HG03280 (cell line): Measurements from ENCODE around the gene JAM3.

Source experiments
- ATAC-seq: cut with Tn5 transposase; IDR thresholded peaks from one replicate; pipeline ENCODE4 v1.9.1; 2021; ENCODE audit warnings: mild to moderate bottlenecking, moderate library complexity; ENCODE audit not compliant: unreplicated experiment

The JAM3 gene

GRCh38 chr11:134038897-134039470 is 29.9 kb upstream of the JAM3 start:
- no peak for ATAC-seq

DNA sequence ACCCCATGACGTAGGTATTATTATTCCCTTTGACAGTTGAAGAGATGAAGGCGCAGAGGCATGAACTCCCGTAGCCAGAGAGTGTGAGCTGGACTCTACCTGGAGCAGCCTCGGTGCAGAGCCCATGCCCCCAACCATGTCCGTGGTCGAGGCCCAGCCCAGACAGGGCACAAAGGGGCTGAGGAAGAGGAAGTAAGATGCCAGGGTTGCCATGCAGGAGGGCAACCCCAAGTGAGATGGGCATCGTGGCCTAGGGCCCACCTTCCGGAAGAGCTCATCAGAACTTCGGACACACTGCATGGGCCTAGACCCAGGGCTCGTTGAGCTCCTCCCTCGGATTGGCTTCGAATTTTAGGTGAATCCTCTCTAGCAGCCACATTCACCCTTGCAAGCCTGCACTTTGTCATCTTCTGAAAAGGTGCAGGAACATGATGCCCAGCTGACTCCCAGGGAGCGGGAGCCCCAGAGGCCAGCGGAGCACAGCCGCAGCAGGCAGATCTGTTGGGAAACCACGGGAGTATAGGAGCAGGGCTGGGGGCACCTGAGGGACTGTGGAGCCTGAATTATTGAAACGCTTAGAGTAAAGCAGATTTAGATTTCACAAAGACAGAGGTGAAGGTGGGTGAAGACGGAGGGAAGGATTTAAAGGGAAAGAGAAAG is 29.0 kb upstream of the JAM3 start:
- no peak for ATAC-seq

DNA sequence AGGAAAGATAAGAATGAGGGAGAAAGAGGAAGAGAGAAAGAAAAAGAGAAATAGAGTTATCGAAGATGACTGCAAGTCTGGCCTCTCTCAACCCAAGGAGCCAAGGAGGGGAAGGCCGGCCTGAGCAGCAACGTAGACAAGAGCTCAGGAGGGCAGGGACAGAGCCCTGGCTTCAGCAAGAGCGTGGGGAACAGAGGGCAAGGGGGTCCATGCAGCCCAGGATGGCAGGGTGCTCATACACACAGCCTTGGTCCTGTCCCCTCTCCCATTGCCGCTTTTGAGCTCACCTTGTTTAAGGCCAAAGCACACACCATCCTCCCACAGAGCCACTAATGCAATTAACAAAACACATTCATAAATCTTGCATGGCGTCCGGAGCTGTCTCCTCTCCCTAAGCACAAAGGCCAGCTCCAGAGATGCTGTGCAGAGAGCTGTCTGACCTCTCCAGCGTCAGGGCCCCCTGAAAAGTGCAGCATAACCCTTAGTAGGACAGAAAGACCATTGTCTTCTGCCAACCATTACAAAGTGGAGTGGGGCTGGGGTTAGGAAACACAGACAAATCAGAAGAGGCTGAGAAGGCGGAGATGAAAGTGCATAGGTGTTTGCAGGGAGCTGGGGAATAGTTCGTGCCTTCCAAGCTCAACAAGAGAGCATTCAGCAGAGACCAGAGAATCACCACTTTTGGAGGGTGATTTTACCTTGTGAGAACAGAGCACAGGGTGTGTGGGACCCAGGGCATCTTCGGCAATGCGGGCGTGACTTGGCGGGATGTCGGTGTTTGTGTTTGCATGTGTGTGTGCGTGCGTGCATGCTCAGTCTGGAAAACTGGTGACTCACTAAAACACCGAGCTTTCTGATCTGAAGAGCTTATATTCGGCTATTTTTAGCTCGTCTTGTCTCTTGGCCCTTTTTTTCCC is 28.2 kb upstream of the JAM3 start:
- ATAC-seq = no peak

- no peak for ATAC-seq
Measured at GRCh38 chr11:134041349-134041748, 27.5 kb upstream of the JAM3 start.

DNA sequence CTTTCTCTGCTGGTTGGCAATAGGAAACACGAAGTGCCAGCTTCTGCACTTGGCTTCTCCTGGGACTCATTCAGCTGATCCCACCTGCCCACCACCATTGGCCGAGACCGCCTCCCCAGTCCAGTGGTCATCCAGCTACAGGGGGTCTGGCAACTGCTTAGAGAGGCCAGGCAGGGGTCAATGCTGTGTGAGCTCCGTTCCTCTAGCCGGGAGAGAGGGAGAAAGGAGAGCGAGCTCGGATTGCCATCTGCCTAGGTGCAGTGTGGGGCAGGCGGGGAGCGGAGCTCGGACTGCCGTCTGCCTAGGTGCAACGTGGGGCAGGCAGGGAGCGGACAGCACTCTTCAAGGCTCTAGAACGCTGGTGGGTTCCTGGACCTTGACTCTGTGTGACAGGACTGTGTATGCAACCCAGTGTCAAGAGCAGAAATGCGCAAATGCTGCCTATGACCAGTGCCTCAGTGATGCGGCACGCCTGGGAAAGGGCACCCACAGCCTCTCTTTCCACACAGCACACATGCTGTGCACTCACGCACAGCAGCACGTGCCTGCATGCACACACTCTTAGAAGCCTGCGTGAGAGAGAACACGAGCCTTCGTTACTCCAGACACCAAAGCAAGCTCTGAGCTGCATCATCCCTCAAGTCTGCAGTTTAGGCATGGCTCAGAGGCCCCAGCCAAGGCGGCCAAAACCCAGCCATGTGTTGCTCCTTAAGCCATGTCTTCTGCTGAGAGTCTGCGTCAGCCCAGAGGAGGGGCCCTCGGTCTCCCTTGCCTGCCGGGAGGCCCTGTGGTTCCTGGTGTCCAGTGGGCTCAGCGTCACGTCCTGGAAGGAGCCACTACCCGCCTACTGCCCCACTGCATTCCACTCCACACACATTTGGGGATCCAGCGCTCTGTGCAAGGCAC is 26.8 kb upstream of the JAM3 start:
- no peak for ATAC-seq

GRCh38 chr11:134043821-134044420 is 25.0 kb upstream of the JAM3 start:
- no peak for ATAC-seq

GRCh38 chr11:134044514-134045284 is 24.2 kb upstream of the JAM3 start:
- no peak for ATAC-seq

- no peak for ATAC-seq
Measured at GRCh38 chr11:134045799-134046635, 22.9 kb upstream of the JAM3 start.

DNA sequence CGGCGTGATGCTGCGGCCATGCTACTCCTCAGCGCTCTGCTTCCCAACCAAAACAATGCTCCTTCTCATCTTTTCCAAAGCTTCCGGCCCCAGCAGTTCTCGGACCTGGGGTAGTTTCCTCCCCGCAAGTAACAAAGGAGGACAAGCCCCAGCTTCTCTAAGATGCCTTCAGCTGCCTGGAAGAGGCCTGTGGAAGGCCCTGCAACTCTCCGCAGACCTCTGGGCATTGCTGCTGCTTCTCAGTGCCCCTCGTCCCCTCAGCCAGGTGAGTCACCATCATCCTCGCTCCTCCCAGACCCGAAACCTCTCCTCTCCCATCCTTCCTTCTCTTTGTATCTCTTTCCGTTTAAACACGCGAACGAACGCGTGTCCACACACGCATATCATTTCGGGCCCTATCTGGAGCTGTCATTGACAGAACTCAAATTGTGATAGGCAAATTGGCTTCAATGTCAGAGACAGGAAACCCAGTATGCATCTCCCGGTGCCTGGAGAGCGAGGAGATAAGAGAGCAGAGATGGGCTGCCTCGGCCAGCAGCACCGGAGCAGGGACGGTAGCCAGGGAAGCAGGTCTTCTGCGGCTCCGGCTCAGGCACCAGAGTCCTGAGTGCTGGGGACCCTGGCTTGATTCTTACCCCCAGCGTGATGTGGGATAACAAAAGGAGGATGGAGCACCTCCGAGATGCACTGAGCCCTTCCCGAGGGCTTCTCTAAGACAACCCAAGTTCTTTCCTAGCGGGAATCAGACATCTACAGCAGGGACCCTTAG is 22.0 kb upstream of the JAM3 start:
- no peak for ATAC-seq

DNA sequence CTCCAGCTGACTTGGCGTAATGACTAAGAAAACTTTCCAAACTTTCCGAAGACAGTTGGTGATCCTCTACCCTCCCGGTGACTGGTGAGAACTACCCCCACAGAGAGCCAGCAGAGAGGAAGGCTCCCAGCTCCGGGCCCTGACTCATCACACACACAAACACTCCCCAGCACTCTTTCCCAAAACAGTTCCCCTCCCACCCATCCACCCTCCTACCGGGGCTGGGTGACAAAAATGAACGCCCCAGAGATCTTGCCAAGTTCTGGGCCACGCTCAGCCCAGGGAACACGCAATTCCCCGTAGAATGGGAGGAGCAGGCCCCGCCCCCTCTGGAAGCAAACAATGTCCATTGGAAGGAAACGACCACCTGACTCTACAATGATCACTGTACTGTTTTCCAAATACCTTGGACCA is 21.3 kb upstream of the JAM3 start:
- no peak for ATAC-seq

DNA sequence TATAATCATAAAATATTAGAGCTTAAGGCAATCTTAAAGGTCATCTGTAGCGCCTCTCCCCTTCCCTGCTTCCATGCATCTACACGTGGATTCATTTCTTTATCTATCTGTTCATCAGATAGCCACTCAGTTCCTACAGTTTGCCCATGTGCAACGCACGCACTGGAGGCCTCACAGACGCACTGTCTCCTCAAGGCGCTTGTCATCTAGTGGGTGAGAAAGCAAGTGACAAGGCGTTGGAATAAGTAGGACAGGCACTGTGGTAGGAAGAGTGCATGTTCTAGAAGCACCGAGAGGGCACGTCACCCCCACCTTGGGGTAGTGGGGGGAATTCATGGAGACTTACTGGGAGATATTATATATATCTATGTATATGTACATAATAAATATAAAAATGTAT is 20.8 kb upstream of the JAM3 start:
- ATAC-seq = no peak

DNA sequence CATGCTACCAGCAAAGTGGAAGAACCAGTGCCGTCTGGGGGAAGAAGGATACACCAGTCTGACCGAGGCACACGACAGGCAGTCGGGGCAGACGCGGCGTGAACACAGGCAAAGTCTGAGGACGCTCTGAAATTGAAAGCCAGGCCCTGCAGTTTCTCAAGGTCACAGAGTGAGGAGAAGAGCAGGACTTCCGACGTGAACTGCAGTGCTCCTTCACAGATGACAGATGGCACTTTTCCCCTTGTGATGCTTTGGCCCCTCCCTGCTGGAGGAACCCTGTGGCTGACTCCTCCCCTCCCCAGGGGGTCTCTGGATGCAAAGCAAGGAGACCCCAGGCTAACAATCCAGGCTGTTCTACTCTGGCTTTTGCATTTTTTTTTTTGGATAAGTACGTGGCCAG is 19.6 kb upstream of the JAM3 start:
- ATAC-seq = no peak

DNA sequence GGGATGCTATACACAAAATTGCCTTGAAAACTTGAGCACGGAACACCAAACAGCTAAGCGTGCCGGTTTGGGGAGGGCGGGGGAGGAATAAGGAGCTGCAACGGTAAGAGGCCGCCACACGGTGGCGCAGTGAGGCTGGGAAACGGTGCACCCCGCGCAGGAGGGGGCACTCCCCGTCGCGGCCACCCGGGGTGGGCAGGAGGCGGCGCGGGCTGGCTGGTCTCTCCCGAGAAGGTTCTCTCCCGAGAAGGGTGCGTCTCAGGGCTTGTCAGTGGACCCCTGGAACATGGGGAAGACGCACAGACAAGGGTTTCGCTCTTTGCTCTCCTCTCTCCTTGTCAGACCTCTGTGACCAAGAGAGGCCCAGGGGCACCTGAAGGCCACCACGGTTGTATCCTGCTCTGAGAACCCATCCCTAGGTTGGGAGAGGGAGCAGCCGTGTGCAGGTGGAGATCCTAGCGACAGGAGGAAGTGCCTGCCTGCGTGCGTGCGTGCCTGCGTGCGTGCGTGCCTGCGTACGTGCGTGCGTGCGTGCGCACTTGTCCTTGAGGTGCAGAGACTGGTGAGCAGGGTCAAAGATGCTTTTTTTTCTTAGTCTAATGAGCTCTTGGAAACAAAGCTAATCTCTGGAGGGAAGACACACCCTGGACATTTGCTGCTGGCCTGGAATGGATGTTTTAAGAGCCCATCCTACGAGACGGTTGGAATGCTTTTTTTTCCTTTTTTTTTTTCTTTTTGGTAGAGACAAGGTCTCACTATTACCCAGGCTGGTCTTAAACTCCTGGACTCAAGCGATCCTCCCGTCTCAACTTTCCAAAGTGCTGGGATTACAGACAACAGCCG is 18.1 kb upstream of the JAM3 start:
- ATAC-seq = no peak

DNA sequence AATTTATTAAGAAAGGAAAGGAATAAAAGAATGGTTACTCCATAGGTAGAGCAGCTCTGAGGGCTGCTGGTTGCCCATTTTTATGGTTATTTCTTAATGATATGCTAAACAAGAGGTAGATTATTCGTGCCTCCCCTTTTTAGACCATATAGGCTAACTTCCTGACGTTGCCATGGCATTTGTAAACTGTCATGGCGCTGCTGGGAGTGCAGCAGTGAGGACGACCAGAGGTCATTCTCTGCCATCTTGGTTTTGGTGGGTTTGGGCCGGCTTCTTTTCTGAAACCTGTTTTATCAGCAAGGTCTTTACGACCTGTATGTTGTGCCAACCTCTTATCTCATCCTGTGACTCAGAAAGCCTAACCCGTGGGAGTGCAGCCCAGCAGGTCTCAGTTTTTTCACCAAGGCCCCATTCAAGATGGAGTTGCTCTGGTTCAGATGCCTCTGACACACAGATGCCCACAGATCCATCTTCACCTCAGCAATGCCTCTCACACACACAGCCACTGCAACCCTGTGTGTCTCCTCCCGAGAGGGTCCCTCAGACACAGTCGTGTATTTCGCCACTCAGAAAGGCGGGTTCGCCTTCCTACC is 16.4 kb upstream of the JAM3 start:
- no peak for ATAC-seq

DNA sequence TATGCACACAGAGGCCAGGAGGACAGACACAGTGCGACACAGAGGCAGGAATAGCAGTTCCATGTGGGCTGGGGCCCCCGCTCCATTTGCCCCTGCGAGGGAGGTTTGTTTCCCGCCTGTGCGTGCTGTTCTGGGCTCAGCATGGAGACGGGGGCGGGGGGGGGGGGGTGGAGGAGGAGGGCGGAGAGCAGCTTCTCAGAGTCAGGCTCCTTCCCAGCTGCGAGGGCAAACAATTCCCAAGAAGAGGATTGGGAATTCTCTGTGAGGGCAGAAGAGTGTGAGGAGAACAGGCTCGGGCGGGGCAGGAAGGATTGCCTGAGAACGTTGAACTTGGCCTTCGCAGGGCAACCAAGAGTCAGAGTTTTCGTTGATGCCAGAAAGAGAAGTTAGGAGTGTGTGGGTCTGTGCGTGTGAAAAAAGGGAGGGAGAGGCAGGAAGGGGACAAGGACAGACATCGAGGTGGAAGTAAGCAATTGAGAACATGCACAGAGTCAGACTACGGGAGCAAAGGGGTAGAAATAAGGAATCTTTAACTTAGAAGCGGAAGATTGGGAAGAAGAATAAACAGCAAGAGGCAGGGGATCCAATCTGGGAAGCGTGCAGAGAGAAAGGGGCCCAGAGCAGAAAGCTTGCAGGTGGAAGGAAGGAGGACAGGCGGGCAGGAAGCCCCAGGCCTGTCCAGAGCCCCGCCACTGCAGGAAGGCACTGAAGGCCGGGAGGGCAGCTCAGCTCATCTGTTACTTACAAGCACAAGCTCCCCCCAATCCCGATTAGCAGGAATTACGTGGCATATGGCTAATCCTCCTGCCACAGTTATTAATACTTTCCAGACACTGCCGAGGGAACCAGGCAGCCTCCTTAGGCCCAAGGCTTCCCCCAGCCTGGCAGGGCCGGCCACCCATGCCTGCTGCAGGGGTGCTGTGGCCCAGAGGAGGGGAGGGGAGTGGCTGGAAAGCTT is 15.6 kb upstream of the JAM3 start:
- no peak for ATAC-seq

GRCh38 chr11:134055029-134055428 is 13.8 kb upstream of the JAM3 start:
- ATAC-seq = no peak
